Measurements from ENCODE around the gene HDAC5.

GRCh38 chr17:44059101-44059892 lies 64.1 kb downstream of the HDAC5 start:
- TF ChIP-seq CTCF (IDR thresholded peaks at IDR 0.05) (no peak), EP300 (IDR thresholded peaks at IDR 0.05) (no peak), POLR2A (IDR thresholded peaks at IDR 0.05) (no peak), POLR2AphosphoS5 (IDR thresholded peaks at IDR 0.05) (no peak)
